K562 (cell line): ENCODE measurements around the gene MAD1L1. TPM values are rescaled to one million over a fixed set of nuclear protein-coding genes. Genes with fewer than 3 reads are reported as not detected.
A peak's percentile ranks its signal among the peaks of the same experiment; 100 is the strongest.

Experiments used
- EP300 ChIP-seq: IDR thresholded peaks from 2 replicates; pipeline ENCODE4 v1.6.1; 2012; ENCODE audit warnings: low read length, improper control_type of control experiment
- NR2C2 ChIP-seq, 2 experiments: fragments of 200-800 bp in 1 of 2; sonication (Bioruptor generic) in 1 of 2; sonication (generic) in 1 of 2; formaldehyde crosslinking in 1 of 2; IDR thresholded peaks; 2 replicates each; pipeline versions ENCODE4 v1.6.1 to v1.8.0; 2016 to 2022; ENCODE audit warnings: mild to moderate bottlenecking in 1 of 2, missing compliant biosample characterization in 1 of 2, missing genetic modification characterization in 1 of 2, missing genetic modification reagents in 1 of 2
- OTX1 ChIP-seq: fragments of 450-650 bp; formaldehyde crosslinking; IDR thresholded peaks from 2 replicates; pipeline ENCODE4 v1.4.0; 2022; ENCODE audit warnings: mild to moderate bottlenecking
- RFX7 ChIP-seq: fragments of 250-450 bp; sonication (Bioruptor Pico); IDR thresholded peaks from 2 replicates; pipeline ENCODE4 v1.5.1; 2021; ENCODE audit warnings: mild to moderate bottlenecking
- ZBTB11 ChIP-seq, 3 experiments: fragments of 200-800 bp in 1 of 3; fragments of 250-450 bp in 1 of 3; fragments of 450-650 bp in 1 of 3; sonication (Bioruptor Pico) in 1 of 3; sonication (Bioruptor generic) in 1 of 3; formaldehyde crosslinking in 1 of 3; IDR thresholded peaks; 2 replicates each; pipeline versions ENCODE4 v1.6.1 to v1.8.0; 2016 to 2022; ENCODE audit warnings: mild to moderate bottlenecking in 2 of 3, missing genetic modification characterization in 2 of 3, missing compliant biosample characterization in 1 of 3, moderate library complexity in 1 of 3
- ZNF431 ChIP-seq: sonication (generic); formaldehyde crosslinking; IDR thresholded peaks from 2 replicates; pipeline ENCODE4 v1.8.0; 2022; ENCODE audit warnings: mild to moderate bottlenecking, missing genetic modification reagents
- polyA plus RNA-seq, 8 experiments: library from polyadenylated mRNA; depleted of rRNA in 4 of 8; stranded (reverse) in 5 of 8; unstranded in 3 of 8; fragments of >200 nt; fragmentation: Nextera tagmentation in 2 of 8; fragmentation: Illumina TruSeq in 1 of 8; extraction: Ambion mirVana in 2 of 8; extraction: Trizol in 1 of 8; gene quantifications; 2 replicates each; pipeline versions ENCODE4 v1.2.1 to v1.2.3, GENCODE V29; 2011 to 2014; ENCODE audit warnings: inconsistent platforms in 1 of 8, missing spikeins in 1 of 8
- total RNA-seq, 7 experiments: library from RNA; depleted of rRNA in 6 of 7; stranded (reverse); fragments of >200 nt in 6 of 7; fragmentation: Illumina TruSeq in 2 of 7; extraction: Trizol in 2 of 7; gene quantifications; 2 replicates each; pipeline versions ENCODE4 v1.2.1 to v1.2.3, GENCODE V29; 2011 to 2021; ENCODE audit warnings: low replicate concordance in 1 of 7
- TF ChIP-seq, protein P1 (sequence below): fragments of 450-650 bp; IDR thresholded peaks from 2 replicates; pipeline ENCODE4 v1.6.1; 2016; ENCODE audit warnings: mild to moderate bottlenecking, moderate library complexity
- TF ChIP-seq, protein P2 (sequence below): fragments of 450-650 bp; IDR thresholded peaks from 2 replicates; pipeline ENCODE4 v1.6.1; 2016; ENCODE audit warnings: borderline replicate concordance

The MAD1L1 gene
- total and polyA plus RNA-seq, 9 of the 15 experiments (the other 6 are each of a cell fraction or from before 2014, with no cell fraction given), result 1.7 to 89.7 (median 18.0) TPM

GRCh38 chr7:1854866-1855724 is 377.6 kb downstream of the MAD1L1 start (continued):
- TF ChIP-seq, protein P1, sequence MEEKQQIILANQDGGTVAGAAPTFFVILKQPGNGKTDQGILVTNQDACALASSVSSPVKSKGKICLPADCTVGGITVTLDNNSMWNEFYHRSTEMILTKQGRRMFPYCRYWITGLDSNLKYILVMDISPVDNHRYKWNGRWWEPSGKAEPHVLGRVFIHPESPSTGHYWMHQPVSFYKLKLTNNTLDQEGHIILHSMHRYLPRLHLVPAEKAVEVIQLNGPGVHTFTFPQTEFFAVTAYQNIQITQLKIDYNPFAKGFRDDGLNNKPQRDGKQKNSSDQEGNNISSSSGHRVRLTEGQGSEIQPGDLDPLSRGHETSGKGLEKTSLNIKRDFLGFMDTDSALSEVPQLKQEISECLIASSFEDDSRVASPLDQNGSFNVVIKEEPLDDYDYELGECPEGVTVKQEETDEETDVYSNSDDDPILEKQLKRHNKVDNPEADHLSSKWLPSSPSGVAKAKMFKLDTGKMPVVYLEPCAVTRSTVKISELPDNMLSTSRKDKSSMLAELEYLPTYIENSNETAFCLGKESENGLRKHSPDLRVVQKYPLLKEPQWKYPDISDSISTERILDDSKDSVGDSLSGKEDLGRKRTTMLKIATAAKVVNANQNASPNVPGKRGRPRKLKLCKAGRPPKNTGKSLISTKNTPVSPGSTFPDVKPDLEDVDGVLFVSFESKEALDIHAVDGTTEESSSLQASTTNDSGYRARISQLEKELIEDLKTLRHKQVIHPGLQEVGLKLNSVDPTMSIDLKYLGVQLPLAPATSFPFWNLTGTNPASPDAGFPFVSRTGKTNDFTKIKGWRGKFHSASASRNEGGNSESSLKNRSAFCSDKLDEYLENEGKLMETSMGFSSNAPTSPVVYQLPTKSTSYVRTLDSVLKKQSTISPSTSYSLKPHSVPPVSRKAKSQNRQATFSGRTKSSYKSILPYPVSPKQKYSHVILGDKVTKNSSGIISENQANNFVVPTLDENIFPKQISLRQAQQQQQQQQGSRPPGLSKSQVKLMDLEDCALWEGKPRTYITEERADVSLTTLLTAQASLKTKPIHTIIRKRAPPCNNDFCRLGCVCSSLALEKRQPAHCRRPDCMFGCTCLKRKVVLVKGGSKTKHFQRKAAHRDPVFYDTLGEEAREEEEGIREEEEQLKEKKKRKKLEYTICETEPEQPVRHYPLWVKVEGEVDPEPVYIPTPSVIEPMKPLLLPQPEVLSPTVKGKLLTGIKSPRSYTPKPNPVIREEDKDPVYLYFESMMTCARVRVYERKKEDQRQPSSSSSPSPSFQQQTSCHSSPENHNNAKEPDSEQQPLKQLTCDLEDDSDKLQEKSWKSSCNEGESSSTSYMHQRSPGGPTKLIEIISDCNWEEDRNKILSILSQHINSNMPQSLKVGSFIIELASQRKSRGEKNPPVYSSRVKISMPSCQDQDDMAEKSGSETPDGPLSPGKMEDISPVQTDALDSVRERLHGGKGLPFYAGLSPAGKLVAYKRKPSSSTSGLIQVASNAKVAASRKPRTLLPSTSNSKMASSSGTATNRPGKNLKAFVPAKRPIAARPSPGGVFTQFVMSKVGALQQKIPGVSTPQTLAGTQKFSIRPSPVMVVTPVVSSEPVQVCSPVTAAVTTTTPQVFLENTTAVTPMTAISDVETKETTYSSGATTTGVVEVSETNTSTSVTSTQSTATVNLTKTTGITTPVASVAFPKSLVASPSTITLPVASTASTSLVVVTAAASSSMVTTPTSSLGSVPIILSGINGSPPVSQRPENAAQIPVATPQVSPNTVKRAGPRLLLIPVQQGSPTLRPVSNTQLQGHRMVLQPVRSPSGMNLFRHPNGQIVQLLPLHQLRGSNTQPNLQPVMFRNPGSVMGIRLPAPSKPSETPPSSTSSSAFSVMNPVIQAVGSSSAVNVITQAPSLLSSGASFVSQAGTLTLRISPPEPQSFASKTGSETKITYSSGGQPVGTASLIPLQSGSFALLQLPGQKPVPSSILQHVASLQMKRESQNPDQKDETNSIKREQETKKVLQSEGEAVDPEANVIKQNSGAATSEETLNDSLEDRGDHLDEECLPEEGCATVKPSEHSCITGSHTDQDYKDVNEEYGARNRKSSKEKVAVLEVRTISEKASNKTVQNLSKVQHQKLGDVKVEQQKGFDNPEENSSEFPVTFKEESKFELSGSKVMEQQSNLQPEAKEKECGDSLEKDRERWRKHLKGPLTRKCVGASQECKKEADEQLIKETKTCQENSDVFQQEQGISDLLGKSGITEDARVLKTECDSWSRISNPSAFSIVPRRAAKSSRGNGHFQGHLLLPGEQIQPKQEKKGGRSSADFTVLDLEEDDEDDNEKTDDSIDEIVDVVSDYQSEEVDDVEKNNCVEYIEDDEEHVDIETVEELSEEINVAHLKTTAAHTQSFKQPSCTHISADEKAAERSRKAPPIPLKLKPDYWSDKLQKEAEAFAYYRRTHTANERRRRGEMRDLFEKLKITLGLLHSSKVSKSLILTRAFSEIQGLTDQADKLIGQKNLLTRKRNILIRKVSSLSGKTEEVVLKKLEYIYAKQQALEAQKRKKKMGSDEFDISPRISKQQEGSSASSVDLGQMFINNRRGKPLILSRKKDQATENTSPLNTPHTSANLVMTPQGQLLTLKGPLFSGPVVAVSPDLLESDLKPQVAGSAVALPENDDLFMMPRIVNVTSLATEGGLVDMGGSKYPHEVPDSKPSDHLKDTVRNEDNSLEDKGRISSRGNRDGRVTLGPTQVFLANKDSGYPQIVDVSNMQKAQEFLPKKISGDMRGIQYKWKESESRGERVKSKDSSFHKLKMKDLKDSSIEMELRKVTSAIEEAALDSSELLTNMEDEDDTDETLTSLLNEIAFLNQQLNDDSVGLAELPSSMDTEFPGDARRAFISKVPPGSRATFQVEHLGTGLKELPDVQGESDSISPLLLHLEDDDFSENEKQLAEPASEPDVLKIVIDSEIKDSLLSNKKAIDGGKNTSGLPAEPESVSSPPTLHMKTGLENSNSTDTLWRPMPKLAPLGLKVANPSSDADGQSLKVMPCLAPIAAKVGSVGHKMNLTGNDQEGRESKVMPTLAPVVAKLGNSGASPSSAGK, result peak; percentile 94
- no peak for TF ChIP-seq RFX7
- TF ChIP-seq EP300, result peak; percentile 82
- no peak for TF ChIP-seq ZBTB11 (CRISPR knock-in tag; IDR thresholded peaks at IDR 0.05)
- TF ChIP-seq ZNF431 (CRISPR knock-in tag), result no peak
- TF ChIP-seq, protein P2, sequence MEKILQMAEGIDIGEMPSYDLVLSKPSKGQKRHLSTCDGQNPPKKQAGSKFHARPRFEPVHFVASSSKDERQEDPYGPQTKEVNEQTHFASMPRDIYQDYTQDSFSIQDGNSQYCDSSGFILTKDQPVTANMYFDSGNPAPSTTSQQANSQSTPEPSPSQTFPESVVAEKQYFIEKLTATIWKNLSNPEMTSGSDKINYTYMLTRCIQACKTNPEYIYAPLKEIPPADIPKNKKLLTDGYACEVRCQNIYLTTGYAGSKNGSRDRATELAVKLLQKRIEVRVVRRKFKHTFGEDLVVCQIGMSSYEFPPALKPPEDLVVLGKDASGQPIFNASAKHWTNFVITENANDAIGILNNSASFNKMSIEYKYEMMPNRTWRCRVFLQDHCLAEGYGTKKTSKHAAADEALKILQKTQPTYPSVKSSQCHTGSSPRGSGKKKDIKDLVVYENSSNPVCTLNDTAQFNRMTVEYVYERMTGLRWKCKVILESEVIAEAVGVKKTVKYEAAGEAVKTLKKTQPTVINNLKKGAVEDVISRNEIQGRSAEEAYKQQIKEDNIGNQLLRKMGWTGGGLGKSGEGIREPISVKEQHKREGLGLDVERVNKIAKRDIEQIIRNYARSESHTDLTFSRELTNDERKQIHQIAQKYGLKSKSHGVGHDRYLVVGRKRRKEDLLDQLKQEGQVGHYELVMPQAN, result peak; percentile 88
- TF ChIP-seq OTX1, result peak; percentile 52; the same call in 1 of the 2 replicates
- no peak for TF ChIP-seq NR2C2 (CRISPR knock-in tag; IDR thresholded peaks at IDR 0.05)
- TF ChIP-seq NR2C2 (tag; IDR thresholded peaks at IDR 0.05), result peak; percentile 49; the same call in 1 of the 2 replicates
